HG03457 (cell line): ENCODE results near the gene HES7.
"Not testable (repeated sequence)": the region's sequence is repeated elsewhere in the genome, so short reads cannot be mapped to it uniquely, and the experiment has no call there.

Source experiments
- ATAC-seq: cut with Tn5 transposase; IDR thresholded peaks from one replicate; pipeline ENCODE4 v1.9.1; 2021; ENCODE audit warnings: moderate number of reproducible peaks; ENCODE audit not compliant: unreplicated experiment

Gene HES7

DNA sequence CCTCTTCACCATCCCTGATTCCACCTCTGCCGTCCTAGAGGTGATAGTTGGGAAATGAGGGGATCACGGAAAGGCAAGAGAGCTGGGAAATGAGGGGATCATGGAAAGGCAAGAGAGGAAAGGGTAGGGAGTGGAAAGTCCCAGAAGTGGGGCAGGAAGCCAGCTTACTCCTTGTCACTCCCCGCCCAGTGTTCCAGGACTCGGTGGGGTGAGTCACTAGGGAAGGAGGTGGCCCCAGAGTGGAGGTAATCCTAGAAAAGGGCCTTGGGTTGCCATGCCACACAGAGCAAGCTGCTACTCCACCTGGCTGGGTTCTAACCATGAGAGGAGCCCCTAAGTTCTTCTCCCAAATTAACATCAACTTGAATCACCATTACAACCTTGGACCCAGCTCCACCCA lies 20.4 kb downstream of the HES7 start:
- ATAC-seq = no peak

- ATAC-seq = no peak
Measured at GRCh38 chr17:8101721-8102120, 22.2 kb downstream of the HES7 start.

DNA sequence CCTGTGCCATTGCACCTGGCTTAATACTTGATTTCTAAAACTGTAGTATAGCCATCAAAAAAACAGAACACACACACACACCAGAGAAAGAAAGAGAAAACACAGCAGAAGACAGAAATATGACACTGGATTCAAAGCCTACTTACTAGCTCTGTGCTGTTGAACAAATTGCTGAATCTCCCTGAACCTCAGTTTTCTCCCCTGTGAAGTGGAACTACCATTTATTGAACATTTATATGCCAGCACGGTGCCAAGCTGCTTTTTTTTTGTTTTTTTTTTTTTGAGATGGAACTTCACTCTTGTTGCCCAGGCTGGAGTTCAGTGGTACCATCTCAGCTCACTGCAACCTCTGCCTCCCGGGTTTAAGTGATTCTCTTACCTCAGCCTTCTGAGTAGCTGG lies 23.1 kb downstream of the HES7 start:
- ATAC-seq = no peak

DNA sequence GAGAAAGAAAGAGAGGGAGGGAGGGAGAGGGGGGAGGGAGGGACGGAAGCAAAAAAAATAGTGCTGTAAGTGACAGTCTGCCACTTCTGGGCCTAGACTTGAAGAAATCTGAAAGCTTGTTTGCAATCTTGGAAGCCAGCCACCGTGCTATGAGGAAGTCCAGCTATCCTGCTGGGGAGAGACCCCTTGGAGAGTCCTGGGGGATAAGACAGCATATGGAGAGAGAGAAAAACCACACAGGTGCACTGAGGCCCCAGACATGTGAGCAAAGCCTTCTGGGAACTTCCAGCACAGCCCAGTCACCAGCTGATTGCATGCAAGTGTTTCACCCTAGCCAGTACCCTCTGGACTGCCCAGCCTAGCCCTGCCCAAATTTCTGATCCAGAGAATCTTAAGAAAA lies 23.8 kb downstream of the HES7 start:
- ATAC-seq = no peak

DNA sequence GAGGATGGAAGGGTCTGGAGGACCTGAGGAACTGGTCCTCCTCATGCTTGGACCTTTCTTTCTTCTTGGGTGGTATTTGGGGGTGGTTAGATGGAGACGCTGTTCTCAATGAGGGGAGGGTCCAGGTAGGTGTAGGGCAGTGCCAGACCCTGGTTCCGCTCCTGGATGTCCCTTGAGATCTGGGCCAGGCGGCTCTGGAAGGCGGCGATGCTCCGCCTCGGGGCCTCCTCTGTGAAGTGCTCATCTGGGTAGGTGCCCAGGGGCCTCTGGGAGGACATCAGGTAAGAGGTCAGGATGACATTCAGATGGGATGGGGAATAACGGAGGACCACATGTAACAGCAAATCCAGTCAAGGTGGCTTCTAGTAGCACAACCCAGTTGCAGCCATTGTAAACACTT lies 27.4 kb downstream of the HES7 start:
- ATAC-seq = no peak

DNA sequence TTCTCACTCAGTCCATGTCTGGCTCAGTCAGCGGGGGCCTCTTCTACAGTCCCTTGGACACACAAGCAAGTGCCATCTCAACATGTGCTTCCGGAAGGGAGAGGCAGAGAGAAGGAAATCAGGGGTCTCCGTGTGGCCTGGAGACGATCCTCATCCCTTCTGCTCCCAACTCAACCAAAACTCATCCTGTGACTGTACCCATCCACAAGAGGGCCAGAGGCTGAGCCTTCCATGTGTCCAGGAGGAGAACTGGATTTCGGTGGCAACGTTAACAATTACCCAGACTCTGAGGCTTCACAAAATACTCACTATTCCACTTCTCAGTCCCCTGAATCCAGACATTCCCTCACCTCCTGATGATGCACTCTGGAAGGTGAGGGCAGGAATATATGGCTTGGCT lies 28.5 kb downstream of the HES7 start:
- no peak for ATAC-seq

DNA sequence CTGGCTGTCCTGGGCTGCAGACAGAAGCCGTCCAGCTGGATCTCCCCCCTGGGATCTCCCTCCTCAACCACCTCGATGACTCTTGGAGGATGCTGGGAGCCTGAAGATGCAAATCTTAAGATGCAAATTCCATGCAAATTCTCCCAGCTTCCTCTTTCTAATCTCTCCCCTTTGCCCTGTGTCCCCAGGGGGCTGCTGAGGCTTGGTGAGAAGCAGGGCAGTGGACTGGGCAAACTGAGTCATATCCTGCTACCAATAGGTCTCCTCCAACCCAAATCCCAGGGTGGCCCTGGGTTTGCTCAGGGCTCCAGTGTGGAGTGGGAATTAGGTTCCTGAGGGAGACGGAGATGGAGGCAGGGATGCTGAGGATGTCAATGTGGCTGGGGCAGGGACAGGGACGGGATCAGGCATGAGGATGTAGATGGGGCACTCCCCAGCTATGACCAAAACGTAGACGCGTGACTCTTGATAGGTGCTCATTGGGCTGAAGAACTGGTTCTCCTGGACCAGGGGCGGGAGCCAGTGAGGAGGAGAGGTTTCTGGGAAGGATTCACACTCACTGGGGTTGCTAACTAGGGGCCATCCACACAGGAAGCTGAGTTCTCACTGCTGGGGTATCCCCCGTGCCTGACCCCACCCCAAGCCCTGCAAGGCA lies 32.7 kb downstream of the HES7 start:
- ATAC-seq = no peak

GRCh38 chr17:8089728-8090127 lies 34.2 kb downstream of the HES7 start:
- ATAC-seq = no peak

DNA sequence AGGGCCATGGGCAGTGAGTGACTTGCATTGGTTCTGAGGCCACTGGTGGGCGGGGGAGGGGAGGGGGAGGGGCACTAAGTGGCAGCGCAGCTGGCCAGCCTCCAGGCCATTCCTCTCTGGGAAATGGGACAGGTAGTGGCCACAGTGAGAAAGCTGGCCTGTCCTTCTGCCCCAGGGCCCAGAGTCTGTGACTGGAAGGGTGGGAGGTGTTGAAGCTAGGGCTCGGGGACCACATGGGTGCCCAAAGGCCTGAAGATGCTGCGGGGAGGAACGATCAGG lies 36.0 kb downstream of the HES7 start:
- no peak for ATAC-seq

GRCh38 chr17:8087075-8087951 lies 36.6 kb downstream of the HES7 start, which contains the start of gene ALOX12B:
Gene ALOX12B (minus strand): TSS chr17:8087716. CDS start chr17:8087442, 274 bp downstream.
- no peak for ATAC-seq

DNA sequence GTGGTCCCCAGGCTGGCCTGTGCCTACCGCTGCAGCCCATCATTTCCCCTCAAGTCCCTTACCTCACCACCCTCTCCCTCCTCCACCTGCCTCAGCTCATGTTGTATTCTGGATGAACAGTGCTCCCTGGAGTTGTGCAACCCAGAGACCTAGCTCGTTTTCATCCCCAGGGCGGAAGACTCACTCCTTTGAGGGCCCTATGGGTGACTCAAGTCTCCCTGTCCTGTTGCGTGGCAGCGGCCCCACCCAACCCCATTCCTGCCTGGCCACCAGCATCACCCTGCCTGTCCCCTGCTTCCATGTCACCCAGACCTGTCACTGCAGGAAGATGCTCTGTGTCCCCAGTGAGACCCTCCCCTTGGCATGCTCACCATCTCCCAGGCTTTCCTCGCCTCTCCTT lies 39.7 kb downstream of the HES7 start:
- no peak for ATAC-seq

- no peak for ATAC-seq
Measured at GRCh38 chr17:8082292-8082691, 41.6 kb downstream of the HES7 start.

GRCh38 chr17:8081876-8082275 lies 42.0 kb downstream of the HES7 start:
- no peak for ATAC-seq

- ATAC-seq = no peak
Measured at GRCh38 chr17:8080799-8081219, 43.1 kb downstream of the HES7 start.

GRCh38 chr17:8080208-8080798 lies 43.6 kb downstream of the HES7 start:
- ATAC-seq = no peak

DNA sequence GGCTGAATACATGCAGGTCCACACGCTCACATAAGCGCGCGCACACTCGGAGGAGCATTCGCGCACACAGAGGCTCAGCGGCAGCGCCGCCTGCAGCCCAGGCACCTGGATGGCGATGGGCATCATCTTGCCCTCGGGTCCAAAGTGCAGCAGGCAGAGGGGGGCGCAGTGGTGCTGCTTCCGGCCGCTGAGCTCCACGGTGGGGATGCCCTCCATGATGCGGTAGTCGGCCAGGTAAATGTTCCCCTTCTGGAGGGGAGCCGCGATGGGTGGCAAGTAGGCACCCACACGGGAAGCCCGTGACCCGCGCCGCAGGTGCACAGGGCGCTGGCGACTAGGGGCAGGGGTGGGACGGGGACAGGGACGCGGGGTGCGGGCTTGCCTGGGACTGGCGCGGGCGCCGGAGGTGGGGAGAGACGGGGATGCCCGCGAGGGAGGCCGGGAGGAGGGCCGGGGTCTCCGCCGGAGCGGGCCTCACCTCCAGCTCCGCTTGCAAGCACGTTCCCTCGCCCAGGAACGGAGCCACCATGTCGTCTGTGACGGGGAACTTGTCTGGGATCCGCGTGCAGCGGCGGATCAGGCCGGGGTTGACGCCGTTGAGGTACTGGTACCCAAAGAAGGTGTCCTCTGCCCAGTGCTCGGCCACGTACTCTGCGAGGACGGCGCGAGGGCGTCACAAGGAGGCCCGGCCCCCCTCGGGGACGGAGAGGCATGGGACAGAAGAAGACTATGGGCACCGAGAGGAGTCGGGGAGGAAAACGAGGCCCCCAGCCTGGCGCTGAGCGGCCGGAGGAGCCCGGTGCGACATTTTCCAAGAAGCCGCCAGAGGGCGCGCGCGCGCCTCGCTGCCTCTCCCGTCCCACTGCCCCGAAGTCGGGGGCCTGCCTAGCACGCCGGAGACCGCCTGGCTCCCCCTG lies 44.4 kb downstream of the HES7 start:
- ATAC-seq = no peak

GRCh38 chr17:8077939-8078338 lies 46.0 kb downstream of the HES7 start:
- ATAC-seq = not testable (repeated sequence)

DNA sequence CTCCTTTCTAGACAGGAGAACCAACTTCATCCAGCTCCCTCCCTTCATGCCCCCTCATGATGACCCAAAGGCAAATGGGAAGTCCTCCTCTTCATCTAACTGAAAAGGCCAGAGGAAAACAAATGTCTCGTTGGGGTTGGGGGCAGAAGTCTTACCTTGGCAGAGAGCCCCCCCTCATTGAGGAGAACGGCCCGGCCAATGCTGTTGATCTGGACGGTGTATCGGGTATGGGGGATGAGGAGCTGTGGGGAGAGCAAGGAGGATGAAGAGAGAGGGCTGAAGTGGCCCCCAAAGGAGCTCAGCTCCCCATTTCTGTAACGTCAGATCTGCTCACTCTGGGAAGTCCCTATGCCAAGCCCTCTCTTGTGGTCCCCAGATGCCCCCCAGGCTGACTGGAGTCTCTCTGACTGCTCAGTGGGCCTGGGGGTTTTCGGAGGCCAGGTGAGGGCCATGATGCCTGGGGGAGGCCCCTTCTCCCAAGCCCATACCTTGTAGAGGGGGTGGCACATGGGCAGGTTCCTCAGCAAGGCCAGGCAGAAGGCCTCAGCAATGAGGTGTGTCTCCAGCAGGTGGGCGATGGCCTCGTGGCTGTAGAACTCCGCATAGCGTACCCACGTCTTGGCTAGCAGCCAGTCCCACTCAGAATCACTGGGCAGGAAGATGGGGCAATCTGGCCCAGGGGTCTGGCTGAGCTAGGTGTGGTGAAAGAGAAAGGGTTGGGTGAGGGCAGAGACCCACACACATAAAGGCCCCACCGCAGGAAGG lies 47.2 kb downstream of the HES7 start:
- no peak for ATAC-seq

DNA sequence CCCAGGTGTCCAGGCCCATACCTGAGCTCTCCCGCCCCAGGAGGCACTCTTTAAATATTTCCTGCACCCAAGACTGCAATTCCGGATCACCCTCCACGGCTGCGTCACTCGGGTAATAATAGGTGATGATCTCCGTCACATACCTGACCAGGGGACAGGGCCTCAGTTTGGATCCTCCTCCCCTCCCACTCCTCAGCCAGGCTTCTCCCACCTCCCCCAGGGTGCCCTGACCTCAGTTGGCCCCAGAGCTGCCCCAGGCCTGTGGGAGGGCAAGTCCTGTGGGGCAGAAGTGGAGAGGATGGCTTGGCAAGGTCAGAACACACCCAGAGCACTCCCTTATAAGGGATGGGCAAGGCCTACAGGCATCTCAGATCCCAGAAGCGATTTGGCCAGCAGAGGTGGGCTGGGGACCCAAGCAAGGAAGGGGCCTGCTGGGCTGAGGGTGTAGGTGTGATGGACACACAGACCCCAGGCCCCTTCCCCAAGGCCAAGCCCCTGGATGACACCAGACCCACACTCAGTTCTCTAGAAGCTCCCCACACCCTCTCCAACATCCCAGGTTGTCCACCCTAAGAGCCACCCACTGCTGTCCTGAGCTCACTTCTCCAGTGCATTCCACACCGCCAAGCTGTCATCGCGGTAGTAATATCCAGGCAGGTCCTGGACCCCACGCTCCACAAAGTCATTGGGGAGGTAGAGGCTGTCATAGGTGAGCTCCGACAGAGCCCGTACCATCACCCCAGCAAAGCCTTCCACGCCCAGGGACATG lies 48.1 kb downstream of the HES7 start:
- no peak for ATAC-seq

DNA sequence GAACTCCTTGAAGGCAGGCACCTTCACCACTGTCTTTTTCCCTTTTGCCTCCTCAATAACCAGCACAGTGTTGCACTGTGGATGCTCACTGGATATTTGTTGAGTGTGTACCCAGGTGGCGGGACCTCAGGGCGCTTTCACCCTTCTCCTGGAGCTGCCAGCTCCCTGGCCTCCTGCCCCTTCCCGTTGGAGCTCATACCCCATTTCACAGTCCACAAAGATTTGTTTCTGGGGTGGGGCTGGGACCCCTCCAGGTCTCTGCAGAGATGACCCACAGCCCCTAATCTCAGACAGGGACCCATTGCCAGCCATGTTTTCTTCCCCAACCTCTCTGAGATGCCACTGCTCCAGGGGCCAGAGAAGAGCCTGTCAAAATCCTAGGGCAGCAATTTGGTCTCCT lies 48.8 kb downstream of the HES7 start:
- no peak for ATAC-seq
